HG03060 (cell line): ENCODE results near the gene SEM1.
"Not testable (repeated sequence)": the region's sequence is repeated elsewhere in the genome, so short reads cannot be mapped to it uniquely, and the experiment has no call there.

Experiments
- ATAC-seq: cut with Tn5 transposase; IDR thresholded peaks from one replicate; pipeline ENCODE4 v1.9.1; 2021; ENCODE audit warnings: low read depth, moderate number of reproducible peaks; ENCODE audit not compliant: unreplicated experiment

Gene SEM1

GRCh38 chr7:96707901-96708774, 1.5 kb downstream of the SEM1 start:
- ATAC-seq: no peak

DNA sequence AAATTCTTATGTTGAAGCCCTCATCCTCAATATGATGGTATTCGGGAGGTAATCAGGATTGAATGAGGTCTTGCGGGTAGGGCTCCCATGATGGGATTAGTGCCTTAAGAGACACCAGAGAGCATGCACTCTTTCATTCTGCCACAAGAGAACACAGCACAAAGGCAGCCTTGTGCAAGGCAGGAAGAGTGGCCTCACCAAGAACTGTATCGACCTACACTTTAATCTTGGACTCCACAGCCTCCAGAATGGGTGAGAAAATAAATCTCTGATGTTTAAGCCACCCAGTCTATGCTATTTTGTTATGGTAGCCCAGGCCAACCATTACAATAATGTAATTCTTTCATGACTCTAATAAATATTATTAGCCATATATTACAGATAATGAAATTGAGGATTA, 8.4 kb downstream of the SEM1 start:
- no peak for ATAC-seq

- ATAC-seq: no peak
Measured at GRCh38 chr7:96700516-96700915, 9.1 kb downstream of the SEM1 start.

- ATAC-seq: no peak
Measured at GRCh38 chr7:96699219-96699871, 10.3 kb downstream of the SEM1 start.

- not testable (repeated sequence) for ATAC-seq
Measured at GRCh38 chr7:96698449-96698848, 11.2 kb downstream of the SEM1 start.

GRCh38 chr7:96697822-96698221, 11.8 kb downstream of the SEM1 start:
- ATAC-seq: no peak

GRCh38 chr7:96695581-96695980, 14.1 kb downstream of the SEM1 start:
- no peak for ATAC-seq

- ATAC-seq: no peak
Measured at GRCh38 chr7:96694082-96694481, 15.6 kb downstream of the SEM1 start.

- ATAC-seq: no peak
Measured at GRCh38 chr7:96691702-96692101, 17.9 kb downstream of the SEM1 start.

DNA sequence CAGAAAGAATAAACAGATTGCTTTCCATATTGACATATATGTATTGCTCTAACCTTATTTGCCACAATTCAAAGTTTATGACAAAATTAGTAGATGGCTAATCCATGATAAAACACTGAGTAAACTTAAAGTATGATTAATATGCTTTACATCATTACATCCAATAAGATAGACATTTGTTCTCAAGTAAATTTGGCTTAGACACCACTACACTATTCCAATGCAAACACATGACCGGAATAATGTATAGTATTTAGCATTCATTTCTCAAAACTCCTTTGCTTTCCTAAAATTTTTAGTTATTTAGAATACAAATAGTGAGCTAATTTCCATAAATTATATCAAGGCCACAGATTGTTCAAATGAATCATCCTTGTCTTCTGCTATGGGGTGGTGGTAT, 20.2 kb downstream of the SEM1 start:
- ATAC-seq: no peak

GRCh38 chr7:96686305-96686704, 23.3 kb downstream of the SEM1 start:
- ATAC-seq: no peak

DNA sequence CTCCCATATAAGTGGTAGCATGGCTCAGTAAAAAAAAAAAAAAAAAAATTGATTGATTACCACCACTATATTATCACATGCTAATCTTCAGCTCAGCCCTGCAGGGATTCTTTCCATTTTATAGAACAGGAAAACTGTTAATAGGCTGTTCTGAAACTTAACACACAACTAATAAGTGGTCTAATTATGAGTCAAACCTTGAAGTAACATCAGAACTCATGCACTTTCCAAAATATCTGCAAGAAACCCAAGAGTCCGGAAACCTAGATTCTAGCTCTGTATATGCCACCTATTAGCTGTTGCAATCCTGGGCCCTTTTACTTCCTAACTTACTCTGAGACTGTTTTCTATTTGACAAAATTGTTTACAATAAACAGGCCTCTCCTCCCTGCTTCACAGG, 23.9 kb downstream of the SEM1 start:
- peak; percentile 68 for ATAC-seq

GRCh38 chr7:96685353-96685752, 24.3 kb downstream of the SEM1 start:
- ATAC-seq: peak; percentile 36

DNA sequence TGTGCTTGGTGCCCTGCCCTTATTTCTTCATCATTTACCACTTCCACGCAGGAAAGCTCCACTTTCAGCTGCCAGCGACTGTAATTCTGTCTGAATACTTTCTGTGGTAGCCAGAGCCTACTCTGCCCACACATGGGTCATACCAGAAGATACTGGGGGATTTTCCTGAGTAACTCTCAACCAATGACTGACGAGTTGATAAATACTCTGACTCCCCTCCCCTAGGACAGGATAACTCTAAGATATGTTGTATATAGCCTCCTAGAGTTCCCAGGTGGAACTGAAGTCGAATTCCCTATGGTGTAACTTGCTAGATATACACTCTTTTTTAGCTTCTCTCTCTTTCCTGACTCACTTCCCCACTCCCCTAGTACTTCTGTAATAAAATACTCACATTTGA, 29.8 kb downstream of the SEM1 start:
- no peak for ATAC-seq

- no peak for ATAC-seq
Measured at GRCh38 chr7:96676919-96677318, 32.7 kb downstream of the SEM1 start.

DNA sequence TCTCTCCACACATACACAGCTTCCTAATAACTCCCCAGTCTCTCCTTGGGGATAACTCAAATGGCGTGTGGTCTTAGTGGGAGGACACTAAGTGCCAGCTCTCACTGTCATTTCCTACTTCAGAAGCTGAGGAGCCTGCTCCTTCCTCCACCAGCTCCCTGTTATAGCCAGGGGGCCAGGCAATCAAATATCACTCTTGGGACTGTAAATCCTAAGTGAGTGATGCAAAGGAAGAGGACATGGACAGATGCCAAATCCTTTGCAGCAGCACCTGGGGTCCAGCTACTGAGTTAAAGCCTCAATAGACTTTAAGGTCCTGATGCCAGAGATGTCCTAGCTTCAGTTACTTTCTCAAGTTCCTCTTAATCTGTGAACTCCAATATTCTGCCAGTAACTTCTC, 34.1 kb downstream of the SEM1 start:
- no peak for ATAC-seq

GRCh38 chr7:96674565-96674964, 35.1 kb downstream of the SEM1 start:
- no peak for ATAC-seq

DNA sequence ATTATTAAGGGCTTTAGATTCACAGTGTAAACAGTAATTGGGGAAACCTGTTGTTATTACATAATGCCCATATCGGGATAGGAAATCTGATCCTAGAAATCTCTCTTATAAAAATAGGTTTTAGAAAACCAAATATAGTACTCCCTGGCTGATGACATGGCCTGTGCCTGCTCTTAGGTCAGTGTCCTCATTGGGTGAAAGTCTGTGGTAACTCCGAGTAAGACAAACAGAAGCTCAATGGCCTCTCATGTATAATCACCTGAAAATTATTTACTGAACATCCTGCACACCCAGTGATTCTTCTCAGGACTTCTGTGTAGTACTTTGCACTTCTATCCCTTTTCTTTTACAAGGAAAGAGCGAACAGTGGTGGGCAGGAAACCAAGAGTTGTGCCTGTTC, 37.8 kb downstream of the SEM1 start:
- ATAC-seq: no peak

DNA sequence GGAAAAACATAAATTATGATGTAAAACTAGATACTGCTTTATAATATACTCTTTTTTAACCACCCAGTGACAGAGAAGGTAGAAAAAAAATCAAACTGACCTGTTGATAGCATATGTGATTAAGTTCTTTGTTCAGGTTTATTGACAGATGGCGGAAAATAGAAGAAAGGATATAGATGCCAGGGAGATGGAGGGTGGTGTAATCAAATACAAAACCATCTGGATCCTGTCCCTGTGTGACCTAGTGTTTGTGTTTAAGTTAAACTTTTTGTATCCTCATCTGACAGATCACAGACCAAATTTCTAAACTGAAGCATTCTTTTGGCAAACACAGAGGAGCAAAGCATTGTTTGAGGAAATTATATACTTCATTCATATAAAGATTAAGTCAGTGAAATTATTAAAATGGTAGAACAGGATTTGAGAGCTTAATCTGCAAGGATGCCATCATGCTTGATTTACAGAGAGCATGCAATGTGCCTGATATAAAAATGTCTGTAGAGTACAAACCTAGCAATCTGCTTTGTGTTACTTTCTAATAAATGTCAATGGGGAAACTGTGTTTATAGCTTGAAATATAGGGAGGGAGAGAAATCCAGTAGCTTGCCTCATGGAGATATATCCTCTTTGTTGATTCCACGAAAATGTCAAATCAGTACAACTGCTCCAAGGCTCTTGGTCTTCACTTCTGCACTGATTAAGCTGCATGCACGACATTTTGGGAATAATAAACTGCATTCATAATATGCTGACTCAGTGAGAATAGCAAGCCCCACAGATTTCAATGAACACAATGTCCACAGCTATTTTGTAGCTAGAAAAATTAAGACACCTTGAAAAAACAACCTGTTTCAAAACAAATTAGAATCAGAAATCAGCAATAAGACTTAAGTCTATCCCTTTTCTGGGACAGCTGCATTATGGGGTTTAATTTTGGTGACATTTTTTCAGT, 39.0 kb downstream of the SEM1 start:
- no peak for ATAC-seq

DNA sequence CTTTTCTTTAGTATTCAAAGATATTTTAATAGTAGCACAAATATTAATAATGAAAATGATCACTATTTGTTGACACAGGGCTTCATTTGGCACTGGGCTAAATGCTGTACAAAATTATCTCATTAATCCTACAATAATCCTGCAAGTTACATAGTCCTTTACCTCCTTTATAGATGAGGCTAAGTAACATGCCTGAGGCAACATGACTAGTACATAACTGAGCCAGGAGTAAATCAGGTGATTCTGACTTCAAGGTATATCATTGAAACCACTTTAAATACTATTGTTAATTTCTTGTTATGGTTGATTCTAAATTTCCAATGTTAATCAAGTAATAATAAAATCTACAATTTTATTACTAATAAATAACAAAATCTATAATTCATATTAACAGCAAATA, 39.8 kb downstream of the SEM1 start:
- no peak for ATAC-seq

DNA sequence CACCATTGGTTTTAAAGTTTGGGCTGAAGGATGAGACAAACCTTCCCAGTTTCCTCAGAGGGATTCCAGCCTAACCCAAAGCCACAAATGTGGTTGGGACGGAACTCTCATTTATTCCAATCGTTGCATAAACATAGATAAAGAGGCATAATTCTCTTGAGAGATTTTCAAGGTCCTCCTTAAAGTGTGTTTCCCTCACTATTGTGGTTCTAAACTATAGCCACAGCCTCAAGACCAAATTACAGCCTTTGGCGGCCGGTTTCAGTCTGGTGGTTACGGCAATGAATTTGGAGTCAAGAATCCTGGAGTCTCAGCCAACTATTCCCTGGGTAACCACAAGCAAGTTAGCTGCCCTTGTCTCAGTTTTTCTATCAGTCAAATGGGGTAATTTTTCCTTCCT, 42.6 kb downstream of the SEM1 start:
- ATAC-seq: no peak
